ENCODE measurements around the gene CEP170B. TPM values are rescaled to one million over a fixed set of nuclear protein-coding genes. Genes with fewer than 3 reads are reported as not detected.

CEP170B gene
- total and polyA plus RNA-seq, 2 of the 13 experiments (the other 11 are each of a cell fraction or from before 2014, with no cell fraction given) = 4.3 to 8.8 TPM

GRCh38 chr14:104820669-104821228 is 44.3 kb upstream of the CEP170B start (continued):
- TF ChIP-seq THAP9 (CRISPR knock-in tag; IDR thresholded peaks at IDR 0.05; ENCODE audit: borderline replicate concordance) (peak; percentile 44; the same call in 1 of the 2 replicates), BORCS8-MEF2B (CRISPR knock-in tag; IDR thresholded peaks at IDR 0.05) (0 out of 2 replicates have a peak, but pooled peaks have one; percentile 8), ZNF619 (CRISPR knock-in tag; IDR thresholded peaks at IDR 0.05) (0 out of 2 replicates have a peak, but pooled peaks have one; percentile 58), SYNCRIP (IDR thresholded peaks at IDR 0.05; ENCODE audit: insufficient read depth, low read depth, low read length) (no peak), NR2C2 (CRISPR knock-in tag; IDR thresholded peaks at IDR 0.05; ENCODE audit: borderline replicate concordance) (0 out of 2 replicates have a peak, but pooled peaks have one; percentile 20), ZNF567 (CRISPR knock-in tag; IDR thresholded peaks at IDR 0.05; ENCODE audit: borderline replicate concordance) (no peak; the same call in 1 of the 2 replicates), PAF1 (CRISPR knock-in tag; IDR thresholded peaks at IDR 0.05) (no peak), PBX2 (CRISPR knock-in tag; IDR thresholded peaks at IDR 0.05) (no peak), MXD1 (CRISPR knock-in tag; IDR thresholded peaks at IDR 0.05) (peak; percentile 64; the same call in 1 of the 2 replicates), ZFP41 (CRISPR knock-in tag; IDR thresholded peaks at IDR 0.05; ENCODE audit: borderline replicate concordance) (no peak), ZNF749 (CRISPR knock-in tag; IDR thresholded peaks at IDR 0.05; ENCODE audit: borderline replicate concordance) (no peak), SRSF1 (optimal IDR thresholded peaks at IDR 0.05; ENCODE audit: low read depth, low read length) (peak; percentile 97), AFF4 (CRISPR knock-in tag; IDR thresholded peaks at IDR 0.05) (no peak), NFYB (CRISPR knock-in tag; IDR thresholded peaks at IDR 0.05) (no peak), E2F2 (CRISPR knock-in tag; IDR thresholded peaks at IDR 0.05; ENCODE audit: borderline replicate concordance) (no peak), ATF1 (CRISPR knock-in tag; IDR thresholded peaks at IDR 0.05) (no peak), TRIM22 (IDR thresholded peaks at IDR 0.05) (no peak), ZSCAN20 (CRISPR knock-in tag; IDR thresholded peaks at IDR 0.05; ENCODE audit: borderline replicate concordance) (no peak), RNF2 (conservative IDR thresholded peaks at IDR 0.05; ENCODE audit: low read depth) (no peak)
